MM.1S (cell line): ENCODE measurements around the gene PHLDB2.

Source experiments
- DNase-seq: peaks from one replicate; pipeline ENCODE4 v3.0.0-alpha.2; 2015
- H2AFZ ChIP-seq: fragments of 300-600 bp; sonication (generic); 2 replicates; pipeline ENCODE4 v1.6.0; 2016; ENCODE audit warnings: antibody characterized with exemption, low read length
- H3F3A ChIP-seq: fragments of 300-600 bp; sonication (generic); 2 replicates; pipeline ENCODE4 v1.6.1; 2016; ENCODE audit warnings: mild to moderate bottlenecking, antibody characterized with exemption, low read length, moderate library complexity, mixed read lengths; ENCODE audit not compliant: insufficient read depth
- H3K27ac ChIP-seq: fragments of 300-600 bp; sonication (generic); 2 replicates; pipeline ENCODE4 v1.5.1; 2016; ENCODE audit warnings: mild to moderate bottlenecking, low read length
- H3K27me3 ChIP-seq: fragments of 300-600 bp; sonication (generic); replicated peaks from 2 replicates; pipeline ENCODE4 v1.6.0; 2016; ENCODE audit warnings: low read length; ENCODE audit not compliant: insufficient read depth
- H3K36me3 ChIP-seq: fragments of 300-600 bp; sonication (generic); replicated peaks from 2 replicates; pipeline ENCODE4 v1.6.1; 2016; ENCODE audit warnings: mild to moderate bottlenecking, low read length, mixed read lengths; ENCODE audit not compliant: insufficient read depth
- H3K4me1 ChIP-seq: fragments of 300-600 bp; sonication (generic); 2 replicates; pipeline ENCODE4 v1.6.1; 2016; ENCODE audit warnings: low read length, mixed read lengths
- H3K4me2 ChIP-seq: fragments of 300-600 bp; sonication (generic); 2 replicates; pipeline ENCODE4 v1.6.0; 2016; ENCODE audit warnings: low read depth, low read length
- H3K4me3 ChIP-seq: fragments of 300-600 bp; sonication (generic); 2 replicates; pipeline ENCODE4 v1.5.1; 2016; ENCODE audit warnings: low read length, mixed read lengths
- H3K79me2 ChIP-seq: fragments of 300-600 bp; sonication (generic); 2 replicates; pipeline ENCODE4 v1.6.1; 2016; ENCODE audit warnings: mixed run types, low read length, mixed read lengths
- H3K9ac ChIP-seq: fragments of 300-600 bp; sonication (generic); 2 replicates; pipeline ENCODE4 v1.6.1; 2016; ENCODE audit warnings: low read length, mixed read lengths
- H3K9me2 ChIP-seq: fragments of 300-600 bp; sonication (generic); replicated peaks from 2 replicates; pipeline ENCODE4 v1.6.1; 2016; ENCODE audit warnings: mild to moderate bottlenecking, low read length, mixed read lengths; ENCODE audit not compliant: insufficient read depth
- H3K9me3 ChIP-seq: fragments of 300-600 bp; sonication (generic); replicated peaks from 2 replicates; pipeline ENCODE4 v1.6.1; 2016; ENCODE audit warnings: mild to moderate bottlenecking, low read length, mixed read lengths; ENCODE audit not compliant: insufficient read depth
- H4K20me1 ChIP-seq: fragments of 300-600 bp; sonication (generic); 2 replicates; pipeline ENCODE4 v1.6.1; 2016; ENCODE audit warnings: mild to moderate bottlenecking, low read length, moderate library complexity, mixed read lengths; ENCODE audit not compliant: insufficient read depth
- CTCF ChIP-seq: fragments of 300-600 bp; sonication (generic); IDR thresholded peaks from 2 replicates; pipeline ENCODE4 v1.5.1; 2016; ENCODE audit warnings: antibody characterized with exemption, low read length, mixed read lengths
- EZH2 ChIP-seq: fragments of 300-600 bp; sonication (generic); optimal IDR thresholded peaks from 2 replicates; pipeline ENCODE3; 2017; ENCODE audit warnings: low read depth, mild to moderate bottlenecking, antibody characterized with exemption, low read length, mixed read lengths
- EZH2phosphoT487 ChIP-seq: fragments of 300-600 bp; sonication (generic); IDR thresholded peaks from 2 replicates; pipeline ENCODE4 v1.6.1; 2018; ENCODE audit warnings: antibody characterized with exemption, low read length

The PHLDB2 gene

GRCh38 chr3:112017091-112017490 is 158.0 kb downstream of the PHLDB2 start:
- H3K9ac ChIP-seq: no peak overlapping the region
- no peak overlapping the region for H3K4me3 ChIP-seq
- H3K9me2 ChIP-seq: no peaks in the 10 kb centered on the region
- no peak overlapping the region for H3K4me2 ChIP-seq
- no peaks in the 10 kb centered on the region for H3K79me2 ChIP-seq
- no peak overlapping the region for H3K27ac ChIP-seq
- no peaks in the 10 kb centered on the region for H3K9me3 ChIP-seq
- H3K4me1 ChIP-seq: peaks cover 5% of the 10 kb centered on the region; the same call in 1 of the 2 replicates
- H2AFZ ChIP-seq: no peak overlapping the region
- no peaks in the 10 kb centered on the region for H4K20me1 ChIP-seq
- H3K27me3 ChIP-seq: no peaks in the 10 kb centered on the region
- no peaks in the 10 kb centered on the region for H3F3A ChIP-seq
- DNase-seq: no peak
- TF ChIP-seq EZH2phosphoT487: no peak
- TF ChIP-seq CTCF: no peak
- no peak for TF ChIP-seq EZH2
- no peaks in the 10 kb centered on the region for H3K36me3 ChIP-seq

- no peaks in the 10 kb centered on the region for H3K27me3 ChIP-seq
- H3K9me2 ChIP-seq: no peaks in the 10 kb centered on the region
- H3K4me3 ChIP-seq: no peak overlapping the region
- no peak overlapping the region for H3K9ac ChIP-seq
- H3K27ac ChIP-seq: no peak overlapping the region
- no peak overlapping the region for H2AFZ ChIP-seq
- H3F3A ChIP-seq: no peaks in the 10 kb centered on the region
- no peak overlapping the region for H3K4me2 ChIP-seq
- no peak for DNase-seq
- H3K79me2 ChIP-seq: no peaks in the 10 kb centered on the region
- H3K9me3 ChIP-seq: no peaks in the 10 kb centered on the region
- H3K36me3 ChIP-seq: no peaks in the 10 kb centered on the region
- no peaks in the 10 kb centered on the region for H3K4me1 ChIP-seq
- H4K20me1 ChIP-seq: no peaks in the 10 kb centered on the region
- TF ChIP-seq EZH2: no peak
- no peak for TF ChIP-seq CTCF
- TF ChIP-seq EZH2phosphoT487: no peak
Measured at GRCh38 chr3:112018712-112019111, 159.6 kb downstream of the PHLDB2 start.

- Histone ChIP-seq H2AFZ (no peak overlapping the region), H3K27ac (no peak overlapping the region), H3K4me1 (no peaks in the 10 kb centered on the region), H3K27me3 (no peaks in the 10 kb centered on the region), H3F3A (no peaks in the 10 kb centered on the region), H3K4me2 (no peak overlapping the region), H4K20me1 (no peaks in the 10 kb centered on the region), H3K36me3 (no peaks in the 10 kb centered on the region), H3K4me3 (no peak overlapping the region), H3K79me2 (no peaks in the 10 kb centered on the region), H3K9me3 (no peaks in the 10 kb centered on the region), H3K9ac (no peak overlapping the region), H3K9me2 (no peaks in the 10 kb centered on the region)
- TF ChIP-seq EZH2: no peak
- TF ChIP-seq EZH2phosphoT487: no peak
- TF ChIP-seq CTCF: no peak
- DNase-seq: no peak
Measured at GRCh38 chr3:112019716-112020115, 160.7 kb downstream of the PHLDB2 start.
